HepG2 (cell line): Measurements from ENCODE around the gene PLCB1. TPM values are rescaled to one million over a fixed set of nuclear protein-coding genes. Genes with fewer than 3 reads are reported as not detected.

Experiments used
- ATAC-seq: fragments of 200-7000 bp; cut with Tn5 transposase; 3 replicates; pipeline ENCODE4 v1.9.1; 2020; ENCODE audit warnings: mild to moderate bottlenecking, moderate library complexity
- BruUV-seq: library from RNA; stranded (reverse); fragments of 400-500 nt; replicated peaks from 2 replicates; lab custom pipeline; 2021; lab: Mats Ljungman, UMichigan
- CTCF ChIA-PET: fragments of 300-600 bp; formaldehyde crosslinking; extraction: SDS; loops from one replicate; lab custom pipeline; 2021; ENCODE audit warnings: low total read pairs, inconsistent platforms, low intra/inter-chr PET ratio; lab: Yijun Ruan, JAX
- POLR2A ChIA-PET: fragments of 350-600 bp; sonication (Branson Sonifier 250); formaldehyde crosslinking; loops from one replicate; lab custom pipeline; 2020; ENCODE audit warnings: antibody characterized with exemption, inconsistent platforms; lab: Yijun Ruan, JAX
- DNase-seq: peaks from one replicate; pipeline ENCODE4 v3.0.0-alpha.2; 2015; ENCODE audit warnings: low spot score
- FAIRE-seq: peaks from 3 replicates; lab custom pipeline; 2011; peaks lifted over from hg19 to GRCh38; lab: Jason Lieb, UNC
- H2AFZ ChIP-seq: one replicate; pipeline ENCODE4 v1.6.1; 2011; ENCODE audit warnings: low read length, inconsistent platforms
- H3K27ac ChIP-seq: fragments of 300-600 bp; 3 replicates; pipeline ENCODE4 v1.8.0; 2011; ENCODE audit warnings: mixed run types, mild to moderate bottlenecking, mixed read lengths, low read length, inconsistent platforms; ENCODE audit not compliant: insufficient read depth; ENCODE audit errors: extremely low read length
- H3K27me3 ChIP-seq, 2 experiments: fragments of 200-600 bp in 1 of 2; 2 replicates in 1 of 2; 3 replicates in 1 of 2; pipeline versions ENCODE4 v1.6.0 to v1.8.0; 2011; ENCODE audit warnings: low read length in 2 of 2, mild to moderate bottlenecking in 2 of 2, moderate library complexity in 2 of 2, inconsistent platforms in 1 of 2; ENCODE audit not compliant: insufficient read depth in 2 of 2, control insufficient read depth in 1 of 2
- H3K36me3 ChIP-seq, 2 experiments: fragments of 200-600 bp in 1 of 2; replicated peaks in 1 of 2; 2 replicates in 1 of 2; 3 replicates in 1 of 2; pipeline versions ENCODE4 v1.5.1 to v1.8.0; 2011; ENCODE audit warnings: low read length in 2 of 2, inconsistent platforms in 1 of 2; ENCODE audit not compliant: insufficient read depth in 2 of 2, control insufficient read depth in 1 of 2
- H3K4me1 ChIP-seq: 2 replicates; pipeline ENCODE4 v1.5.1; 2012; ENCODE audit warnings: low read length, inconsistent platforms; ENCODE audit not compliant: insufficient read depth
- H3K4me2 ChIP-seq: 2 replicates; pipeline ENCODE4 v1.6.0; 2011; ENCODE audit warnings: low read depth, low read length, inconsistent platforms
- H3K4me3 ChIP-seq, 3 experiments: fragments of 200-600 bp in 1 of 3; sonication (generic), shearing (Covaris generic) in 1 of 3; replicated peaks in 1 of 3; 2 replicates each; pipeline ENCODE4 v1.5.1; 2011 to 2016; ENCODE audit warnings: low read length in 3 of 3, inconsistent platforms in 2 of 3, low read depth in 2 of 3, mild to moderate bottlenecking in 2 of 3, control low read depth in 1 of 3, mixed read lengths in 1 of 3; ENCODE audit not compliant: insufficient read depth in 1 of 3
- H3K79me2 ChIP-seq: one replicate; pipeline ENCODE4 v1.6.1; 2011; ENCODE audit warnings: low read length, inconsistent platforms; ENCODE audit not compliant: insufficient read depth
- H3K9ac ChIP-seq: 2 replicates; pipeline ENCODE4 v1.6.0; 2011; ENCODE audit warnings: mild to moderate bottlenecking, low read depth, low read length, inconsistent platforms; ENCODE audit not compliant: insufficient read depth
- H3K9me3 ChIP-seq: 2 replicates; pipeline ENCODE4 v1.5.1; 2012; ENCODE audit warnings: mild to moderate bottlenecking, low read length
- H4K20me1 ChIP-seq: 2 replicates; pipeline ENCODE4 v1.6.0; 2011; ENCODE audit warnings: inconsistent platforms, mild to moderate bottlenecking, low read length, moderate library complexity; ENCODE audit not compliant: insufficient read depth
- BRD4 ChIP-seq: sonication (generic); formaldehyde crosslinking; IDR thresholded peaks from 2 replicates; pipeline ENCODE4 v1.4.0; 2020; ENCODE audit warnings: missing genetic modification reagents
- CEBPG ChIP-seq: IDR thresholded peaks from 2 replicates; pipeline ENCODE4 v1.6.1; 2016
- ERF ChIP-seq: IDR thresholded peaks from 2 replicates; pipeline ENCODE4 v1.6.1; 2018; ENCODE audit warnings: missing biosample characterization, missing genetic modification reagents
- FOXP1 ChIP-seq, 2 experiments: fragments of 450-650 bp in 1 of 2; IDR thresholded peaks; 2 replicates each; pipeline ENCODE4 v1.6.1; 2017 to 2018; ENCODE audit warnings: antibody characterized with exemption in 1 of 2
- HCFC1 ChIP-seq: fragments of 150-350 bp; IDR thresholded peaks from 2 replicates; pipeline ENCODE4 v1.6.1; 2014; ENCODE audit warnings: low read depth, low read length
- HES4 ChIP-seq: sonication (generic); formaldehyde crosslinking; IDR thresholded peaks from 2 replicates; pipeline ENCODE4 v1.9.0; 2021; ENCODE audit warnings: mild to moderate bottlenecking, missing genetic modification reagents, borderline replicate concordance
- HMG20A ChIP-seq: IDR thresholded peaks from 2 replicates; pipeline ENCODE4 v1.6.1; 2016; ENCODE audit warnings: borderline replicate concordance
- HOXD1 ChIP-seq: sonication (generic); formaldehyde crosslinking; IDR thresholded peaks from 2 replicates; pipeline ENCODE4 v1.5.0; 2020; ENCODE audit warnings: missing genetic modification reagents
- MIER3 ChIP-seq: IDR thresholded peaks from 2 replicates; pipeline ENCODE4 v1.6.1; 2016; ENCODE audit warnings: missing compliant biosample characterization, borderline replicate concordance
- MTF2 ChIP-seq: sonication (generic); formaldehyde crosslinking; IDR thresholded peaks from 2 replicates; pipeline ENCODE4 v1.5.0; 2020; ENCODE audit warnings: missing genetic modification reagents, borderline replicate concordance
- REL ChIP-seq: sonication (generic); formaldehyde crosslinking; conservative IDR thresholded peaks from 2 replicates; pipeline ENCODE4 v1.8.0; 2022; ENCODE audit warnings: mild to moderate bottlenecking, missing genetic modification reagents, moderate library complexity
- YEATS4 ChIP-seq: sonication (generic); formaldehyde crosslinking; IDR thresholded peaks from 2 replicates; pipeline ENCODE4 v1.4.0; 2020; ENCODE audit warnings: missing genetic modification reagents, borderline replicate concordance
- ZBTB42 ChIP-seq: sonication (generic); formaldehyde crosslinking; IDR thresholded peaks from 2 replicates; pipeline ENCODE4 v1.5.0; 2020; ENCODE audit warnings: mild to moderate bottlenecking, missing genetic modification reagents
- ZFP1 ChIP-seq: IDR thresholded peaks from 2 replicates; pipeline ENCODE4 v1.6.1; 2016
- ZFP41 ChIP-seq: sonication (generic); formaldehyde crosslinking; IDR thresholded peaks from 2 replicates; pipeline ENCODE4 v1.4.0; 2020; ENCODE audit warnings: mild to moderate bottlenecking, missing genetic modification reagents, borderline replicate concordance
- ZNF33B ChIP-seq: sonication (generic); formaldehyde crosslinking; IDR thresholded peaks from 2 replicates; pipeline ENCODE4 v1.5.1; 2020; ENCODE audit warnings: mild to moderate bottlenecking, missing genetic modification reagents
- ZNF570 ChIP-seq: sonication (generic); formaldehyde crosslinking; IDR thresholded peaks from 2 replicates; pipeline ENCODE4 v1.4.0; 2020; ENCODE audit warnings: mild to moderate bottlenecking, missing genetic modification reagents, borderline replicate concordance
- ZNF572 ChIP-seq: sonication (generic); formaldehyde crosslinking; IDR thresholded peaks from 2 replicates; pipeline ENCODE4 v1.5.1; 2020; ENCODE audit warnings: mild to moderate bottlenecking, missing genetic modification reagents
- ZSCAN30 ChIP-seq: sonication (generic); formaldehyde crosslinking; IDR thresholded peaks from 2 replicates; pipeline ENCODE4 v1.5.0; 2020; ENCODE audit warnings: mild to moderate bottlenecking, missing genetic modification reagents
- ZSCAN9 ChIP-seq: IDR thresholded peaks from 2 replicates; pipeline ENCODE4 v1.6.1; 2016; ENCODE audit warnings: borderline replicate concordance
- WGBS: methylation state at CpG from one replicate; pipeline ENCODE4 v1.1.6; 2017; ENCODE audit warnings: low lambda C conversion rate; 5-methylcytosine and 5-hydroxymethylcytosine counted together
- in situ Hi-C: cut with HindIII; loops from 2 replicates; pipeline ENCODE4 v1.10.0; 2017; ENCODE audit warnings: low pct_unique_long_range_greater_than_20kb; ENCODE audit not compliant: extremely low pct_ligation_motif_present
- intact Hi-C: fragments of 100-400 bp; cut with micrococcal nuclease; formaldehyde crosslinking; loops from one replicate; pipeline ENCODE4 v1.10.0; 2022; ENCODE audit not compliant: unreplicated experiment
- polyA plus RNA-seq, 8 experiments: library from polyadenylated mRNA; depleted of rRNA in 3 of 8; stranded (reverse) in 7 of 8; unstranded in 1 of 8; fragments of >200 nt; fragmentation: Illumina TruSeq in 4 of 8; extraction: Trizol in 4 of 8; gene quantifications; 2 replicates each; pipeline versions ENCODE4 v1.2.1 to v1.2.3, GENCODE V29; 2011 to 2016; ENCODE audit warnings: low read depth in 4 of 8, missing spikeins in 1 of 8, mixed read lengths in 1 of 8; ENCODE audit not compliant: insufficient read depth in 1 of 8
- total RNA-seq, 5 experiments: library from RNA; depleted of rRNA; stranded (reverse); fragments of >200 nt; fragmentation: Illumina TruSeq; extraction: Trizol; gene quantifications; 2 replicates each; pipeline ENCODE4 v1.2.3, GENCODE V29; 2016; ENCODE audit warnings: low read depth in 1 of 5
- TF ChIP-seq, protein P1 (sequence below): IDR thresholded peaks from 2 replicates; pipeline ENCODE4 v1.6.1; 2012; ENCODE audit warnings: low read depth, low read length, improper control_type of control experiment

PLCB1 gene
- total and polyA plus RNA-seq, 2 of the 13 experiments (the other 11 are each of a cell fraction or from before 2014, with no cell fraction given): 42.4 to 55.9 TPM

DNA sequence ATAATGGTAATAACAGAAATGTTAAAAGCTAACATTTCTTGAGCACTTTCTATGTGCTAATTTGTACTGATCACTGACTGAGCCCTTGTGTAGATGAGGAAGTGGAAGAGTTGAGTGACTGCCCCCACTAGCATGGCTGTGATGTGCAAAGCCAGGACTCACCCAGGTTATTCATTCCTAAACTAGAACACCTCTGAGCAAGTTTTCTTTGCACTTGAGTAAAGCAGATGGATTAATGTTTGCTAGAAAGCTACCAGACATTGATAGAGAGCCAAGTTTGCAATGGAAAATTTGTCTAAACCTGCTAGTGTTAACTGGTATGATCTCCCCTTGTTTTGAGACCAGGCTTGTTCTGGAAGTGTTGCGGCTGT lies 469.5 kb downstream of the PLCB1 start:
- Histone ChIP-seq H3K4me1 (no peaks in the 10 kb centered on the region), H2AFZ (no peak overlapping the region), H3K4me2 (no peak overlapping the region), H3K79me2 (no peaks in the 10 kb centered on the region), H3K9ac (no peak overlapping the region), H4K20me1 (no peaks in the 10 kb centered on the region), H3K27me3 (no peaks in the 10 kb centered on the region), H3K4me3 (no peak overlapping the region), H3K9me3 (no peaks in the 10 kb centered on the region), H3K27ac (no peak overlapping the region), H3K36me3 (0 out of 5 replicates have a peak, but pooled peaks cover 0 to 2% of the 10 kb centered on the region in 2 experiments)
- no peak for DNase-seq
- ChIA-PET CTCF (no interaction called here), POLR2A (no interaction called here)
- ATAC-seq: no peak
- BruUV-seq: no TSS peak
- 100% methylated on average over 1 of the region's 1 CpG for WGBS
- intact Hi-C loops (no loop called here), in situ Hi-C loops (no loop called here)
- TF ChIP-seq HES4 (CRISPR knock-in tag): no peak
- no peak for TF ChIP-seq ZNF33B (CRISPR knock-in tag)
- TF ChIP-seq YEATS4 (CRISPR knock-in tag): no peak
- no peak for TF ChIP-seq HOXD1 (CRISPR knock-in tag)
- TF ChIP-seq HMG20A (CRISPR knock-in tag): no peak
- no peak for TF ChIP-seq ZBTB42
- no peak for TF ChIP-seq ZSCAN30 (CRISPR knock-in tag)
- FAIRE-seq: no peak

DNA sequence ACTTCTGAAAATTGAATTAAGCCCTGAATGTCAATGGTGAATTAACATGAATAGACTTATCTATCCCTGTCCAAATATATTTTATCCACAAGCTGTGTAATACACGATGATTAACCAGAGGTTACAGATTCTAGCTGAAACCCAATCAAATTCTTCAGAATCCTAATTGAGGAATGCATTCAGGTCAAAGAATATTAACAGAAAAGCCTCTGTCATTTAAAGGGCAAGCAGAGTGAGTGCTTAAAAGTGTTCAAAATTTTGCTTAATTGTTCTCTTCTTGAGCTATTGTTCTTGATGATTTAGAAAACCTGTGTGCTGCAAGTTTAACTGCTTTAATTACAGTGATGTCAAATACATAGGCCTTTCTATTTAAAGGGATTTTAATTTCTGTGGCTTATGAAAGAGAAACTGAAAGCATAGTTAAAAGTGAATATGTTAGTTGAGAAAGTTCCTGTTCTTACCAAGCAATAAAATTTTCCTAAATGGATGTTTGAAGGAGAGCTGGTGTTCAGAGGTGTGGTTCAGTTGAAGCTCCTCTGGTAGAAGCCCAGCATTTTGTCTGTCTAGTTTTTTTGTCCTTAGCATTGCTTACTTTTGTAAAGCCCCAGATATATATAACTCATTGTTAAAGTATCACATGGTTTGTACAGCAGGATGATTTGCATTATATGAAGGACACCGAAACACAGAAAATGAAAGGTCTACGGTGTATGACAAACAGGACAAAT lies 470.5 kb downstream of the PLCB1 start:
- CTCF ChIA-PET: no interaction called here
- BruUV-seq: no TSS peak
- no peak for ATAC-seq
- no peak for TF ChIP-seq FOXP1 (IDR thresholded peaks at IDR 0.05)
- TF ChIP-seq FOXP1 (CRISPR knock-in tag; IDR thresholded peaks at IDR 0.05): no peak
- TF ChIP-seq ZNF572 (CRISPR knock-in tag): no peak
- TF ChIP-seq ZFP1 (CRISPR knock-in tag): no peak
- TF ChIP-seq MTF2 (CRISPR knock-in tag): no peak
- no peak for TF ChIP-seq ZNF570 (CRISPR knock-in tag)
- TF ChIP-seq REL (CRISPR knock-in tag): no peak
- no peak for TF ChIP-seq HCFC1
- TF ChIP-seq ZSCAN9 (CRISPR knock-in tag): no peak
- no peak for TF ChIP-seq ERF (CRISPR knock-in tag)
- TF ChIP-seq, protein P1, sequence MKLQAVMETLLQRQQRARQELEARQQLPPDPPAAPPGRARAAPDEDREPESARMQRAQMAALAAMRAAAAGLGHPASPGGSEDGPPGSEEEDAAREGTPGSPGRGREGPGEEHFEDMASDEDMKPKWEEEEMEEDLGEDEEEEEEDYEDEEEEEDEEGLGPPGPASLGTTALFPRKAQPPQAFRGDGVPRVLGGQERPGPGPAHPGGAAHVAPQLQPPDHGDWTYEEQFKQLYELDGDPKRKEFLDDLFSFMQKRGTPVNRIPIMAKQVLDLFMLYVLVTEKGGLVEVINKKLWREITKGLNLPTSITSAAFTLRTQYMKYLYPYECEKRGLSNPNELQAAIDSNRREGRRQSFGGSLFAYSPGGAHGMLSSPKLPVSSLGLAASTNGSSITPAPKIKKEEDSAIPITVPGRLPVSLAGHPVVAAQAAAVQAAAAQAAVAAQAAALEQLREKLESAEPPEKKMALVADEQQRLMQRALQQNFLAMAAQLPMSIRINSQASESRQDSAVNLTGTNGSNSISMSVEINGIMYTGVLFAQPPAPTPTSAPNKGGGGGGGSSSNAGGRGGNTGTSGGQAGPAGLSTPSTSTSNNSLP: no peak
- TF ChIP-seq MIER3 (CRISPR knock-in tag): no peak
- TF ChIP-seq CEBPG (CRISPR knock-in tag): no peak
- TF ChIP-seq ZFP41 (CRISPR knock-in tag): no peak
- no peak for TF ChIP-seq BRD4 (CRISPR knock-in tag)

More for the DNA sequence above, 470.5 kb downstream of the PLCB1 start:
- Histone ChIP-seq H3K4me2 (no peak overlapping the region), H3K9me3 (no peaks in the 10 kb centered on the region), H3K79me2 (no peaks in the 10 kb centered on the region), H3K9ac (no peak overlapping the region), H2AFZ (no peak overlapping the region), H4K20me1 (no peaks in the 10 kb centered on the region), H3K4me3 (no peak overlapping the region), H3K36me3 (0 out of 5 replicates have a peak, but pooled peaks cover 0 to 2% of the 10 kb centered on the region in 2 experiments), H3K4me1 (no peaks in the 10 kb centered on the region), H3K27me3 (no peaks in the 10 kb centered on the region), H3K27ac (no peak overlapping the region)
- DNase-seq: no peak
- WGBS: 93% methylated on average over 3 of the region's 3 CpGs
- FAIRE-seq: no peak
- intact Hi-C loops (no loop called here), in situ Hi-C loops (no loop called here)
- POLR2A ChIA-PET: no interaction called here
